Activated CD4-positive, alpha-beta T cell treated with anti-CD3 and anti-CD28 coated beads, Interleukin-2, amount 10 ng/mL, durations not matched to agents 24 days and 14 days (primary cell): ENCODE measurements around the gene ACACB. TPM values are rescaled to one million over a fixed set of nuclear protein-coding genes. Genes with fewer than 3 reads are reported as not detected.

Experiments used
- DNase-seq: peaks from one replicate; pipeline ENCODE4 v3.0.0; 2022
- H3K27ac Mint-ChIP-seq: one replicate; pipeline ENCODE4 v1.8.0; 2022; ENCODE audit warnings: mild to moderate bottlenecking, mixed read lengths
- H3K27me3 Mint-ChIP-seq: one replicate; pipeline ENCODE4 v1.8.0; 2022; ENCODE audit warnings: mixed read lengths
- H3K36me3 Mint-ChIP-seq: one replicate; pipeline ENCODE4 v1.8.0; 2022; ENCODE audit warnings: low read depth, mild to moderate bottlenecking, mixed read lengths
- H3K4me1 Mint-ChIP-seq: one replicate; pipeline ENCODE4 v1.8.0; 2021; ENCODE audit warnings: mixed read lengths
- H3K4me3 Mint-ChIP-seq: one replicate; pipeline ENCODE4 v1.8.0; 2022; ENCODE audit warnings: mild to moderate bottlenecking, moderate library complexity, mixed read lengths
- H3K9me3 Mint-ChIP-seq: one replicate; pipeline ENCODE4 v1.8.0; 2021; ENCODE audit warnings: mixed read lengths
- intact Hi-C: fragments of 100-400 bp; cut with micrococcal nuclease; formaldehyde crosslinking; loops from one replicate; pipeline ENCODE4 v1.15.1; 2023
- total RNA-seq: library from RNA; stranded (reverse); gene quantifications from 2 replicates; pipeline ENCODE4 v1.2.3, GENCODE V29; 2022

Gene ACACB
- total RNA-seq, 1 donor from 2014 or later, result 5.8 TPM

- H3K27ac Mint-ChIP-seq, result no peak overlapping the region
- no peak overlapping the region for H3K4me3 Mint-ChIP-seq
- H3K4me1 Mint-ChIP-seq, result peaks cover 4% of the 10 kb centered on the region
- intact Hi-C loops, result no loop called here
- no peaks in the 10 kb centered on the region for H3K9me3 Mint-ChIP-seq
- no peaks in the 10 kb centered on the region for H3K27me3 Mint-ChIP-seq
- H3K36me3 Mint-ChIP-seq, result no peaks in the 10 kb centered on the region
- no peak for DNase-seq
Measured at GRCh38 chr12:109236257-109236656, 119.9 kb downstream of the ACACB start.

GRCh38 chr12:109239179-109239578 lies 122.8 kb downstream of the ACACB start:
- Mint-ChIP-seq H3K36me3 (no peaks in the 10 kb centered on the region), H3K4me3 (no peak overlapping the region), H3K4me1 (peaks cover 4% of the 10 kb centered on the region)

DNA sequence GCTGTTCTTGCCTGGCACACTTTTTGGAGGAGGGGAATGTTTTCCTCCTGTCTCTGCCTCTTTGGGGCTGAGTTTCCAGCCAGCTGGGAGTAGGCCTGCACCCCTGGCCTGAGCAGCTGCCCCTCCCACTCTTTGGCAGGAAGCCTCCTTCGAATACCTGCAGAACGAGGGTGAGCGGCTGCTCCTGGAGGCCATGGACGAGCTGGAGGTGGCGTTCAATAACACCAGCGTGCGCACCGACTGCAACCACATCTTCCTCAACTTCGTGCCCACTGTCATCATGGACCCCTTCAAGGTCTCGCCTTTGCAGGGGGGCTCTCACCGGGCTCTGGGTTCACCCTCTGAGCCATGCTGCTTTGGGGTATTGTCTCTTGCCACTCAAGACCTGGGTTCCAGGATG lies 123.3 kb downstream of the ACACB start:
- H3K9me3 Mint-ChIP-seq, result no peaks in the 10 kb centered on the region
- peaks cover 4% of the 10 kb centered on the region for H3K4me1 Mint-ChIP-seq
- intact Hi-C loops, result loop anchor here (10.0 kb wide), 1 partner anchor 125 kb away; the partner anchor contains the start of gene ACACB
- no peak for DNase-seq
- H3K27me3 Mint-ChIP-seq, result no peaks in the 10 kb centered on the region
- no peak overlapping the region for H3K4me3 Mint-ChIP-seq
- no peaks in the 10 kb centered on the region for H3K36me3 Mint-ChIP-seq
- H3K27ac Mint-ChIP-seq, result no peak overlapping the region

More at GRCh38 chr12:109239179-109239578, 122.8 kb downstream of the ACACB start:
- intact Hi-C loops, result no loop called here
- no peak for DNase-seq
- Mint-ChIP-seq H3K27me3 (no peaks in the 10 kb centered on the region), H3K27ac (no peak overlapping the region), H3K9me3 (no peaks in the 10 kb centered on the region)

GRCh38 chr12:109240365-109240764 lies 124.0 kb downstream of the ACACB start:
- H3K27ac Mint-ChIP-seq, result no peak overlapping the region
- DNase-seq, result no peak
- no peak overlapping the region for H3K4me3 Mint-ChIP-seq
- no peaks in the 10 kb centered on the region for H3K36me3 Mint-ChIP-seq
- H3K4me1 Mint-ChIP-seq, result peaks cover 4% of the 10 kb centered on the region
- H3K9me3 Mint-ChIP-seq, result no peaks in the 10 kb centered on the region
- no peaks in the 10 kb centered on the region for H3K27me3 Mint-ChIP-seq
- intact Hi-C loops, result loop anchor here (10.0 kb wide), 1 partner anchor 126 kb away; the partner anchor contains the start of gene ACACB

- peaks cover 4% of the 10 kb centered on the region for H3K4me1 Mint-ChIP-seq
- H3K4me3 Mint-ChIP-seq, result no peak overlapping the region
- H3K27me3 Mint-ChIP-seq, result no peaks in the 10 kb centered on the region
- no peak for DNase-seq
- no peaks in the 10 kb centered on the region for H3K36me3 Mint-ChIP-seq
- H3K27ac Mint-ChIP-seq, result no peak overlapping the region
- no peaks in the 10 kb centered on the region for H3K9me3 Mint-ChIP-seq
- intact Hi-C loops, result loop anchor here (10.0 kb wide), 1 partner anchor 127 kb away; the partner anchor contains the start of gene ACACB
Measured at GRCh38 chr12:109241936-109242335, 125.5 kb downstream of the ACACB start.

GRCh38 chr12:109244073-109244472 lies 127.7 kb downstream of the ACACB start:
- intact Hi-C loops, result loop anchor here (10.0 kb wide), 1 partner anchor 129 kb away; the partner anchor contains the start of gene ACACB
- H3K9me3 Mint-ChIP-seq, result no peaks in the 10 kb centered on the region
- DNase-seq, result no peak
- H3K27ac Mint-ChIP-seq, result no peak overlapping the region
- H3K4me3 Mint-ChIP-seq, result no peak overlapping the region
- H3K36me3 Mint-ChIP-seq, result no peaks in the 10 kb centered on the region
- H3K4me1 Mint-ChIP-seq, result peaks cover 4% of the 10 kb centered on the region
- H3K27me3 Mint-ChIP-seq, result no peaks in the 10 kb centered on the region

DNA sequence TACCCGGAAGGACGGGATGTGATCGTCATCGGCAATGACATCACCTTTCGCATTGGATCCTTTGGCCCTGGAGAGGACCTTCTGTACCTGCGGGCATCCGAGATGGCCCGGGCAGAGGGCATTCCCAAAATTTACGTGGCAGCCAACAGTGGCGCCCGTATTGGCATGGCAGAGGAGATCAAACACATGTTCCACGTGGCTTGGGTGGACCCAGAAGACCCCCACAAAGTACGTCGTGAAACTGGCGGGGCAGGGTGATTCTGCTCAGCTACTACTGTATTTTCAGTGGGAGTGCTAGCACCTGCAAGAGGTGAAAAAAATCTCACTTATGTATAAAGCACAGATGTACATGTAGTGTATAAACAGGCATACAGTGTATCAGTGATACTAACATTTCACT lies 129.8 kb downstream of the ACACB start:
- intact Hi-C loops, result loop anchor here (10.0 kb wide), 1 partner anchor 131 kb away; the partner anchor contains the start of gene ACACB
- H3K27ac Mint-ChIP-seq, result no peak overlapping the region
- no peak overlapping the region for H3K4me3 Mint-ChIP-seq
- no peaks in the 10 kb centered on the region for H3K27me3 Mint-ChIP-seq
- no peaks in the 10 kb centered on the region for H3K9me3 Mint-ChIP-seq
- H3K4me1 Mint-ChIP-seq, result peaks cover 4% of the 10 kb centered on the region
- DNase-seq, result no peak
- H3K36me3 Mint-ChIP-seq, result no peaks in the 10 kb centered on the region

GRCh38 chr12:109247831-109248654 lies 131.7 kb downstream of the ACACB start:
- Mint-ChIP-seq H3K4me3 (no peak overlapping the region), H3K27ac (no peak overlapping the region), H3K4me1 (peaks cover 4% of the 10 kb centered on the region), H3K36me3 (no peaks in the 10 kb centered on the region), H3K9me3 (peaks cover 3% of the 10 kb centered on the region), H3K27me3 (no peaks in the 10 kb centered on the region)
- intact Hi-C loops, result loop anchor here (10.0 kb wide), 1 partner anchor 133 kb away; the partner anchor contains the start of gene ACACB
- DNase-seq, result no peak

GRCh38 chr12:109250523-109250922 lies 134.1 kb downstream of the ACACB start:
- Mint-ChIP-seq H3K36me3 (no peaks in the 10 kb centered on the region), H3K27ac (no peak overlapping the region), H3K4me3 (no peak overlapping the region), H3K9me3 (peaks cover 19% of the 10 kb centered on the region), H3K4me1 (peaks cover 4% of the 10 kb centered on the region), H3K27me3 (no peaks in the 10 kb centered on the region)
- intact Hi-C loops, result no loop called here
- no peak for DNase-seq

DNA sequence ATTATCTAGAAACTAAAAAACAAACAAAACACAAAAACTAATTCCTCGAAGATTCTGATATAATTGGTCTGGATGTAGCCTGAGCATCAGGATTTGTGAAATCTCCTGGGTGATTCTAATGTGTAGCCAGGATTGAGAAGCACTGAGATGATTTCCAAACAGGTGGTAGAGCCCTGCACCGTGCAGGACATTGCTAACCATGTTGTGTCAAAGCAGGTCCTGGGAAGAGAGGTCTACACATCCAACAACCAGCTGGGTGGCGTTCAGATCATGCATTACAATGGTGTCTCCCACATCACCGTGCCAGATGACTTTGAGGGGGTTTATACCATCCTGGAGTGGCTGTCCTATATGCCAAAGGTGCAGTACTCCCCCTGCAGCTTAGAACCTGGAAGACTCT lies 136.4 kb downstream of the ACACB start:
- Mint-ChIP-seq H3K4me3 (no peak overlapping the region), H3K27me3 (no peaks in the 10 kb centered on the region), H3K36me3 (no peaks in the 10 kb centered on the region), H3K9me3 (peaks cover 19% of the 10 kb centered on the region), H3K4me1 (peaks cover 4% of the 10 kb centered on the region), H3K27ac (no peak overlapping the region)
- intact Hi-C loops, result no loop called here
- no peak for DNase-seq

- Mint-ChIP-seq H3K4me3 (no peak overlapping the region), H3K27ac (no peak overlapping the region), H3K4me1 (peaks cover 4% of the 10 kb centered on the region), H3K9me3 (peaks cover 19% of the 10 kb centered on the region), H3K27me3 (no peaks in the 10 kb centered on the region), H3K36me3 (no peaks in the 10 kb centered on the region)
- intact Hi-C loops, result no loop called here
- no peak for DNase-seq
Measured at GRCh38 chr12:109253913-109254544, 137.6 kb downstream of the ACACB start.

DNA sequence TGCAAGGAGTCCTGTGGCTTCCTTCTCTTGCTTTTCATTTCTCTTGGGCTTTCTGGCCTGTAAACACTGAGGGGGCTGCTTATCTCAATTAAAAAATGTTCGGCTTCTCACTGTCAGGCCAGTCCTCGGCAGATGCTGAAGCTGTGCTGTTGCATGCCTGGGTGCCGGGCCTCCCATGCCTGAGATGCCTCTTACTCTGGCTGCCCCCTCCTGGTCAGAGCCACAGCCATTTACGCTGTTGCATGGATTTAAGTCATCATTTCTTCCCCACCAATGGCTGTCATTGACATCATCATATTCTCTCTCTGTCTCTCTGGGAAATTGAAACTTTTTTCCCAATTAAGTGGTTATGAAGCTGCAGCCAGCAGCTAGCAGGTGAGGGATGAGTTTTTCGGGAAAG lies 139.0 kb downstream of the ACACB start:
- intact Hi-C loops, result no loop called here
- H3K36me3 Mint-ChIP-seq, result no peaks in the 10 kb centered on the region
- peaks cover 19% of the 10 kb centered on the region for H3K9me3 Mint-ChIP-seq

GRCh38 chr12:109256011-109256410 lies 139.6 kb downstream of the ACACB start:
- Mint-ChIP-seq H3K27ac (no peak overlapping the region), H3K4me1 (no peaks in the 10 kb centered on the region), H3K36me3 (no peaks in the 10 kb centered on the region), H3K9me3 (peaks cover 19% of the 10 kb centered on the region), H3K27me3 (no peaks in the 10 kb centered on the region), H3K4me3 (no peak overlapping the region)
- intact Hi-C loops, result no loop called here
- DNase-seq, result no peak

More for the DNA sequence above, 139.0 kb downstream of the ACACB start:
- DNase-seq, result no peak
- Mint-ChIP-seq H3K4me1 (peaks cover 2% of the 10 kb centered on the region), H3K27me3 (no peaks in the 10 kb centered on the region), H3K4me3 (no peak overlapping the region), H3K27ac (no peak overlapping the region)

GRCh38 chr12:109258201-109258600 lies 141.8 kb downstream of the ACACB start:
- Mint-ChIP-seq H3K27ac (no peak overlapping the region), H3K27me3 (no peaks in the 10 kb centered on the region), H3K4me3 (no peak overlapping the region), H3K9me3 (peaks cover 15% of the 10 kb centered on the region), H3K4me1 (no peaks in the 10 kb centered on the region), H3K36me3 (no peaks in the 10 kb centered on the region)
- no peak for DNase-seq
- intact Hi-C loops, result no loop called here
